ENCODE measurements around the gene TRRAP.
"Not testable (repeated sequence)": the region's sequence is repeated elsewhere in the genome, so short reads cannot be mapped to it uniquely, and the experiment has no call there.

TRRAP gene

GRCh38 chr7:98868450-98868849, 9.9 kb upstream of the TRRAP start:
- no peak for DNase-seq

GRCh38 chr7:98869027-98869596, 9.2 kb upstream of the TRRAP start:
- DNase-seq: no peak

- DNase-seq: no peak
These were observed 8.7 kb upstream of the TRRAP start, which contains the start of gene TMEM130 for GRCh38 chr7:98869597-98870120. Gene TMEM130 (minus strand): TSS chr7:98870014. CDS start chr7:98869861, 153 bp downstream.

- no peak for DNase-seq
These were observed 8.1 kb upstream of the TRRAP start for GRCh38 chr7:98870121-98870651.

GRCh38 chr7:98870807-98871491, 7.4 kb upstream of the TRRAP start:
- no peak for DNase-seq

- no peak for DNase-seq
These were observed 5.9 kb upstream of the TRRAP start for GRCh38 chr7:98872328-98872924.

- not testable (repeated sequence) for DNase-seq
These were observed 4.7 kb upstream of the TRRAP start for GRCh38 chr7:98873610-98874009.

- DNase-seq: no peak
These were observed 3.4 kb upstream of the TRRAP start for GRCh38 chr7:98874942-98875341.

- no peak for DNase-seq
These were observed 2.8 kb upstream of the TRRAP start for GRCh38 chr7:98875501-98875900.

- DNase-seq: no peak
These were observed 1.2 kb upstream of the TRRAP start for GRCh38 chr7:98877146-98877545.

GRCh38 chr7:98877692-98878364, 504 bp upstream of the TRRAP start:
- no peak for DNase-seq

GRCh38 chr7:98879198-98879978, 1.1 kb downstream of the TRRAP start:
- DNase-seq: no peak

- no peak for DNase-seq
These were observed 1.6 kb downstream of the TRRAP start for GRCh38 chr7:98879979-98880315.

- DNase-seq: no peak
These were observed 2.2 kb downstream of the TRRAP start for GRCh38 chr7:98880485-98880884.

GRCh38 chr7:98881561-98882315, 3.4 kb downstream of the TRRAP start:
- DNase-seq: no peak

- DNase-seq: no peak
These were observed 6.1 kb downstream of the TRRAP start for GRCh38 chr7:98884416-98884815.

GRCh38 chr7:98887038-98887437, 8.7 kb downstream of the TRRAP start:
- DNase-seq: no peak

- DNase-seq: no peak
These were observed 14.3 kb downstream of the TRRAP start for GRCh38 chr7:98892609-98893008.

GRCh38 chr7:98899816-98900215, 21.5 kb downstream of the TRRAP start:
- no peak for DNase-seq

GRCh38 chr7:98900815-98901214, 22.5 kb downstream of the TRRAP start:
- no peak for DNase-seq

- no peak for DNase-seq
These were observed 24.2 kb downstream of the TRRAP start for GRCh38 chr7:98902523-98902922.

GRCh38 chr7:98903246-98903645, 24.9 kb downstream of the TRRAP start:
- no peak for DNase-seq
